LNCAP (cell line): ENCODE data around the gene C10orf90.
A peak's percentile ranks its signal among the peaks of the same experiment; 100 is the strongest.

Experiments used
- CTCF ChIP-seq: fragments of 450-650 bp; IDR thresholded peaks from 2 replicates; pipeline ENCODE4 v1.5.1; 2017; ENCODE audit warnings: mild to moderate bottlenecking

Gene C10orf90

DNA sequence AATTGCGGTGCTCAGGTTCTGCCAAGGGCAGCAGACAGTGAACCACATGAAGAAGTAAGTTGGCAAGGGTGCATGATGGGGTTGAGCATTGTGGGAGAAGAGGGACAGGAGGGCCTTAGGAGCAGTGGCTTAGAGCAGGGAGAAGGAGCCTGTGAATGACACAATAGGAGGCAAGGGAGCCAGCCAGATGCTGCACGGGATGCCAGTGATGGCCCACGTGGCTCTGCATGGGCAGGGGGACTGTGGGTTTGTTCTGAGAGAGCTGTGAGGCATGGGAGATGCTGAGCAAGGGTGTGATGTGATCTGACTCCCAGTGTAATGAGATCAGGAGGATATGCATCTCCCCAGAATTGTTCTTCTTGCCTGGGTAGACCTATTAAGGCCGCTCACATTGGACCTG is 60.9 kb downstream of the C10orf90 start:
- no peak for TF ChIP-seq CTCF

- no peak for TF ChIP-seq CTCF
Measured at GRCh38 chr10:126599949-126600682, 70.4 kb downstream of the C10orf90 start.

GRCh38 chr10:126598009-126598408 is 72.5 kb downstream of the C10orf90 start:
- peak; percentile 73 for TF ChIP-seq CTCF

DNA sequence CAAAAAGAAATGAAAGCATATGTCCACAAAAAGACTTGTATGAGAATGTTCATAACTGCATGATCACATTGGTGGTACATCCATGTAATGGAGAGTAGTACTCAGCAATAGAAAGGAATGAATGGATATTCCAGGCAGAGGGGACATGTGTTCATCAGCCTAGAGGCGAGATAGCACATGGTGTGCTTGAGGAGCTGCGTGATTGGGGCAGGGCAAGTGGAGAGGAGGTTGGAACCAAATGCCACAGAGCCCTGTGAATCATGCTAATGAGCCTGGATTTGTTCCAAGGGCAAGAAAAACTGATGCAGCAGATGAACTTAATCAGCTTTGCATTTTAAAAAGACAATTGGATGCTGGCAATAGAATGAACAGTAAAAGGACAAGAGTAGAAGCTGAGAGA is 73.3 kb downstream of the C10orf90 start:
- no peak for TF ChIP-seq CTCF

GRCh38 chr10:126596472-126597016 is 73.9 kb downstream of the C10orf90 start:
- no peak for TF ChIP-seq CTCF

GRCh38 chr10:126595160-126595559 is 75.3 kb downstream of the C10orf90 start:
- no peak for TF ChIP-seq CTCF

- TF ChIP-seq CTCF = no peak
Measured at GRCh38 chr10:126593968-126594701, 76.4 kb downstream of the C10orf90 start.
